Smooth muscle cell (in vitro differentiated cells): ENCODE results near the gene GRIK2. TPM values are rescaled to one million over a fixed set of nuclear protein-coding genes. Genes with fewer than 3 reads are reported as not detected.

ENCODE experiments used
- DNase-seq: peaks from one replicate; lab custom pipeline; 2025; ENCODE audit not compliant: unreplicated experiment; lab: John Stamatoyannopoulos, UW
- H2AFZ ChIP-seq: fragments of 200-600 bp; sonication (generic); 2 replicates; pipeline ENCODE4 v1.6.0; 2016; ENCODE audit warnings: antibody characterized with exemption, low read depth, mild to moderate bottlenecking
- H3F3A ChIP-seq: fragments of 200-600 bp; sonication (generic); 2 replicates; pipeline ENCODE4 v1.6.0; 2017; ENCODE audit warnings: antibody characterized with exemption, low read depth
- H3K27ac ChIP-seq: fragments of 200-600 bp; sonication (generic); 2 replicates; pipeline ENCODE4 v1.5.1; 2016; ENCODE audit warnings: low read depth, mild to moderate bottlenecking
- H3K27me3 ChIP-seq: fragments of 200-600 bp; sonication (generic); 2 replicates; pipeline ENCODE4 v1.6.1; 2016; ENCODE audit warnings: low read depth, mild to moderate bottlenecking
- H3K36me3 ChIP-seq: fragments of 200-600 bp; sonication (generic); 2 replicates; pipeline ENCODE4 v1.5.1; 2016; ENCODE audit warnings: low read depth
- H3K4me1 ChIP-seq: fragments of 200-600 bp; sonication (generic); 2 replicates; pipeline ENCODE4 v1.5.1; 2016; ENCODE audit warnings: low read depth
- H3K4me2 ChIP-seq: fragments of 200-600 bp; sonication (generic); 2 replicates; pipeline ENCODE4 v1.6.0; 2016; ENCODE audit warnings: mild to moderate bottlenecking
- H3K4me3 ChIP-seq: fragments of 200-600 bp; sonication (generic); 2 replicates; pipeline ENCODE4 v1.5.1; 2016; ENCODE audit warnings: mild to moderate bottlenecking
- H3K79me2 ChIP-seq: fragments of 200-600 bp; sonication (generic); 2 replicates; pipeline ENCODE4 v1.6.0; 2016; ENCODE audit warnings: low read depth, mild to moderate bottlenecking
- H3K9ac ChIP-seq: fragments of 200-600 bp; sonication (generic); 2 replicates; pipeline ENCODE4 v1.6.0; 2016; ENCODE audit warnings: low read depth
- H3K9me3 ChIP-seq: fragments of 200-600 bp; sonication (generic); replicated peaks from 2 replicates; pipeline ENCODE4 v1.5.1; 2016; ENCODE audit warnings: low read depth
- H4K20me1 ChIP-seq: fragments of 200-600 bp; sonication (generic); 2 replicates; pipeline ENCODE4 v1.6.0; 2016; ENCODE audit warnings: low read depth
- CTCF ChIP-seq: fragments of 200-600 bp; sonication (generic); IDR thresholded peaks from 2 replicates; pipeline ENCODE4 v1.5.1; 2017; ENCODE audit warnings: borderline replicate concordance, mild to moderate bottlenecking, antibody characterized with exemption; ENCODE audit not compliant: insufficient read depth, poor library complexity, severe bottlenecking
- WGBS: methylation state at CpG from one replicate; pipeline ENCODE4 v1.1.7; 2016; ENCODE audit warnings: low lambda C conversion rate; 5-methylcytosine and 5-hydroxymethylcytosine counted together
- polyA plus RNA-seq: library from polyadenylated mRNA; unstranded; fragments of >200 nt; fragmentation: Nextera tagmentation; extraction: Ambion mirVana; gene quantifications from 2 replicates; pipeline ENCODE4 v1.2.1, GENCODE V29; 2016
- total RNA-seq: library from RNA; depleted of rRNA; stranded (reverse); fragments of >200 nt; gene quantifications from 2 replicates; pipeline ENCODE4 v1.2.3, GENCODE V29; 2014

The GRIK2 gene
- total and polyA plus RNA-seq, 2 experiments from 2014 or later, result 10.0 to 23.6 TPM

- Histone ChIP-seq H3K4me2 (no peak overlapping the region), H3K27me3 (no peaks in the 10 kb centered on the region), H4K20me1 (no peaks in the 10 kb centered on the region), H2AFZ (no peak overlapping the region), H3F3A (no peaks in the 10 kb centered on the region), H3K4me3 (no peak overlapping the region), H3K36me3 (no peaks in the 10 kb centered on the region), H3K9ac (no peak overlapping the region), H3K9me3 (no peaks in the 10 kb centered on the region), H3K79me2 (no peaks in the 10 kb centered on the region), H3K4me1 (no peaks in the 10 kb centered on the region), H3K27ac (no peak overlapping the region)
- 45% methylated on average over 3 of the region's 3 CpGs for WGBS
- no peak for DNase-seq
- no peak for TF ChIP-seq CTCF
Measured at GRCh38 chr6:101650402-101651100, 257.0 kb downstream of the GRIK2 start.

- Histone ChIP-seq H3F3A (no peaks in the 10 kb centered on the region), H3K4me3 (no peak overlapping the region), H3K9ac (no peak overlapping the region), H3K4me2 (no peak overlapping the region), H3K4me1 (no peaks in the 10 kb centered on the region), H3K27ac (no peak overlapping the region), H3K36me3 (no peaks in the 10 kb centered on the region), H2AFZ (no peak overlapping the region), H4K20me1 (no peaks in the 10 kb centered on the region), H3K9me3 (no peaks in the 10 kb centered on the region), H3K79me2 (no peaks in the 10 kb centered on the region), H3K27me3 (no peaks in the 10 kb centered on the region)
- no peak for DNase-seq
- WGBS, result 98% methylated on average over 2 of the region's 2 CpGs
- no peak for TF ChIP-seq CTCF
Measured at GRCh38 chr6:101652079-101652478, 258.6 kb downstream of the GRIK2 start.

GRCh38 chr6:101655109-101655508 is 261.6 kb downstream of the GRIK2 start:
- H3F3A ChIP-seq, result no peaks in the 10 kb centered on the region
- no peaks in the 10 kb centered on the region for H3K4me1 ChIP-seq
- H4K20me1 ChIP-seq, result no peaks in the 10 kb centered on the region
- H3K27ac ChIP-seq, result no peak overlapping the region
- H3K4me3 ChIP-seq, result no peak overlapping the region
- no peak for TF ChIP-seq CTCF
- no peak for DNase-seq
- H3K36me3 ChIP-seq, result no peaks in the 10 kb centered on the region
- H3K9me3 ChIP-seq, result no peaks in the 10 kb centered on the region
- no peak overlapping the region for H3K9ac ChIP-seq
- H3K4me2 ChIP-seq, result no peak overlapping the region
- no peaks in the 10 kb centered on the region for H3K79me2 ChIP-seq
- H2AFZ ChIP-seq, result no peak overlapping the region
- H3K27me3 ChIP-seq, result no peaks in the 10 kb centered on the region
